Activated CD4-positive, alpha-beta T cell treated with anti-CD3 and anti-CD28 coated beads for 24 hours (primary cell): Measurements from ENCODE around the gene TMEM41B.
"Not testable (repeated sequence)": the region's sequence is repeated elsewhere in the genome, so short reads cannot be mapped to it uniquely, and the experiment has no call there.

Experiments used
- DNase-seq, 2 donors: peaks; one replicate each; pipeline ENCODE4 v3.0.0-alpha.2; 2020; ENCODE audit warnings: low read depth in 2 of 2

TMEM41B gene

GRCh38 chr11:9260838-9261146 lies 53.6 kb downstream of the TMEM41B start:
- DNase-seq = not testable (repeated sequence)

GRCh38 chr11:9259981-9260837 lies 54.2 kb downstream of the TMEM41B start:
- no peak for DNase-seq

DNA sequence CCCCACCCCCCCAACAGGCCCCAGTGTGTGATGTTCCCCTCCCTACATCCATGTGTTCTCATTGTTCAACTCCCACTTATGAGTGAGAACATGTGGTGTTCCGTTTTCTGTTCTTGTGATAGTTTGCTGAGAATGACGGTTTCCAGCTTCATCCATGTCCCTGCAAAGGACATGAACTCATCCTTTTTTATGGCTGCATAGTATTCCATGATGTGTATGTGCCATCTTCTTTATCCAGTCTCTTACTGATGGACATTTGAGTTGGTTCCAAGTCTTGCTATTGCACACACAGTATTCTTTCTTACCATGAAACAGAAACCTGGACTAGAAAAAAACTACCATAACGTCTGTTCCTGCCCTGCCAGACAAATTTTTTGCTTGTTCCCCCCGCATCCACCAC lies 56.1 kb downstream of the TMEM41B start:
- DNase-seq = not testable (repeated sequence)

DNA sequence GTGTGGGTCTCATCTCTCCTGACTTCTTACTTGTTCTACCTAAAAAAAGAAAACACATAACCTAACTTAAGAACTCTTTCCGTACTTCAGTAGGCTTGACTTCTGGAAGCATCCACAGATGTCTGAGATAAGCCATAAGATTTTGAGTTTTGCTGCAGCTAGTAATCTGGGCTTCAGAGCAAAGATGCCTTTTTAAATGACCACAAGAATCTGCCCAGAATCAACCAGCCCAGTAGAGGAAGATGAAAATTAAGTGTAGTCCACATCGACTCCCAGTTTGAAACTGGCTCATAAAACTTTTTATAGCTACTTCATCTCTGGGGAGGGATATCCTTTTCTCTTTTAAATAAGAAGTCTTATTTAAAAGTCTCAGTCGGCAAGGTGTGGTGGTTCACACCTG lies 60.0 kb downstream of the TMEM41B start:
- no peak for DNase-seq

DNA sequence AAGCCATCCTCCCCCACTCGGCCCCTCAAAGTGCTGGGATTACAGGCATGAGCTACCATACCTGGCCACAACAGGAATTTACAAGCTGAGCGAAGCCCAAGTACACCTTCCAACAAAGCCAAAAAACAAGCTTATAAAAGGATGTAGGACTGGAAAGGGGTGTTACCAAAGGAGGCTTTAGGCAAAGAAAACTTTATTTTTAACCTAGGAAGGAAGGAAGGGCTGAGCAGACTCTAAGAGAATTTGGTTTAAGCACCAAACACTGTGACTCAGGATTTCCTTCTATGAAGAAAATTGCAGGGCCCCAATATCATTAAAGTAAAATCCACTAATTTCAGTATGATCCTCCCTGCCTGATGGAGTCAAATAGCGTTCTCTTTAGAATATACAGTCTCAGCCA lies 61.3 kb downstream of the TMEM41B start:
- no peak for DNase-seq

GRCh38 chr11:9251311-9251710 lies 63.1 kb downstream of the TMEM41B start:
- DNase-seq = no peak

- no peak for DNase-seq
These were observed 64.2 kb downstream of the TMEM41B start for GRCh38 chr11:9250139-9250582.

DNA sequence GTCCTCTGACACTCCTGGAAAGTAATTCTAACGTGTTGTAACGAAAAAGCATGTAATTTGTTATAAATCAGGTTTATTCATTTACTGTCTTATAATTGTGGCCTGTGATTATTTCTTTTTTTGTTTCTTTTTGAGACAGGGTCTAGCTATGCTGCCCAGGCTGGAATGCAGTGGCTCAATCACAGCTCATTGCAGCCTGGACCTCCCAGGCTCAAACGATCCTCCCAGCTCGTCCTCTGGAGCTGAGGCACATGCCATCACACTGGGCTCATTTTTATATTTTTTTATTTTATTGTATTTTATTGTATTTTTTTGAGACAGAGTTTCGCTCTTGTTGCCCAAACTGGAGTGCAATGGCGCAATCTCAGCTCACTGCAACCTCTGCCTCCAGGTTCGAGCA lies 65.1 kb downstream of the TMEM41B start:
- DNase-seq = no peak

GRCh38 chr11:9247863-9248262 lies 66.5 kb downstream of the TMEM41B start:
- no peak for DNase-seq

GRCh38 chr11:9236242-9236641 lies 78.2 kb downstream of the TMEM41B start:
- not testable (repeated sequence) for DNase-seq

- no peak for DNase-seq
These were observed 81.9 kb downstream of the TMEM41B start for GRCh38 chr11:9232482-9232881.

- DNase-seq = no peak
These were observed 82.6 kb downstream of the TMEM41B start for GRCh38 chr11:9231848-9232177.
